ENCODE data around the gene GRID1.

DNA sequence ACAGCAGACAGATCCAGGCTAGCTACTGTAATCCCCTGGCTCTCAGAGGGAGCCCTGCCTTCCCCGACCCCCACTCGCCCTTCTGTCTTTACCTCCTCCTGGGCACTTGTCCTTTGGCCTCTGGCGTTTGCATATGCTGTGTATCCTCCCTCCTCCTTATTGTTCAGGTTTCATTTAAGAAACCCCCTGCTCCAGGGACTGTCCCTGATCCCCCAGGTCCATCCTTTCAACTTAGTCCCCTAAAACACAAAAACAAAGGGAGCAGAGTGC, 25.7 kb downstream of the GRID1 start:
- TF ChIP-seq, protein P1, sequence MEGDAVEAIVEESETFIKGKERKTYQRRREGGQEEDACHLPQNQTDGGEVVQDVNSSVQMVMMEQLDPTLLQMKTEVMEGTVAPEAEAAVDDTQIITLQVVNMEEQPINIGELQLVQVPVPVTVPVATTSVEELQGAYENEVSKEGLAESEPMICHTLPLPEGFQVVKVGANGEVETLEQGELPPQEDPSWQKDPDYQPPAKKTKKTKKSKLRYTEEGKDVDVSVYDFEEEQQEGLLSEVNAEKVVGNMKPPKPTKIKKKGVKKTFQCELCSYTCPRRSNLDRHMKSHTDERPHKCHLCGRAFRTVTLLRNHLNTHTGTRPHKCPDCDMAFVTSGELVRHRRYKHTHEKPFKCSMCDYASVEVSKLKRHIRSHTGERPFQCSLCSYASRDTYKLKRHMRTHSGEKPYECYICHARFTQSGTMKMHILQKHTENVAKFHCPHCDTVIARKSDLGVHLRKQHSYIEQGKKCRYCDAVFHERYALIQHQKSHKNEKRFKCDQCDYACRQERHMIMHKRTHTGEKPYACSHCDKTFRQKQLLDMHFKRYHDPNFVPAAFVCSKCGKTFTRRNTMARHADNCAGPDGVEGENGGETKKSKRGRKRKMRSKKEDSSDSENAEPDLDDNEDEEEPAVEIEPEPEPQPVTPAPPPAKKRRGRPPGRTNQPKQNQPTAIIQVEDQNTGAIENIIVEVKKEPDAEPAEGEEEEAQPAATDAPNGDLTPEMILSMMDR (conservative IDR thresholded peaks at IDR 0.05) = no peak
- no peak for TF ChIP-seq EZH2 (IDR thresholded peaks at IDR 0.05; ENCODE audit: low read depth)
